CD4-positive, alpha-beta T cell treated with Interferon gamma for 1 hour (primary cell): Measurements from ENCODE around the gene AGPAT2.

Source experiments
- DNase-seq: peaks from one replicate; pipeline ENCODE4 v3.0.0-alpha.2; 2020

Gene AGPAT2

DNA sequence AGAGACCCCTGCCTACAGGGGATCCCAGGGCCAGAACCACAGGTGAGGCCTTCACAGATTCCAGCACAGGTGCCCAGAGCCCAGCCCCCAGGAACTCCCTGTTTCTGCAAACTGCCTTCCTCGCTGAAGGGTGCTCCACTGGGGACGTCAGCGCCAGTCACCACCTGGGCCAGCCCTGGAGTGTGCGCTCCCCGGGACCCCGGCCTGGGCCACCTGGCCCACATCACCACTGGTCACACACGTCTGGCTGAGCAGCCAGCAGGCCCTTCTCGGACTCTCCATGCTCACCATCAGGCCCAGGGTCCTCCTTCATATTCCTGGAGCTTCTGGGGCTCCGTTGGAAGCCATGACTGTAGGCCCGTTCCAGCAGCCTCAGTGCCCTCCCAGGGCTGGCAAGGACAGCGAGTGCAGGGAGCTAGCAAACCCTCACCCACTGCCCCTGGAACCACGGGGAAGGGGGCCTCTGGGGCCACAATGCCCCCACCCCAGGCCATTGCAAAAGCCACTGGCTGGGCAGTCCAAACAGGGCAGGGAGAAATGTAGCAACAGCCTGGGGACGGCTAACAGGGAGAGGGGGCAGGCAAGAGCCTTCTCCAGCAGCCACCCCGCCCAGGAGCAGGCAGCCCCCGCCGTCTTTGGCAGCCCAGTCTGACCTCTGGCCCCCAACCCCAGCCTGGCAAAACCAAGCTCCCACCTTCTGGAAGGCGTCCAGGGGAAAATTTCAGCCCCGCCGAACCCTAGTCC lies 1.3 kb downstream of the AGPAT2 start:
- DNase-seq, result no peak

DNA sequence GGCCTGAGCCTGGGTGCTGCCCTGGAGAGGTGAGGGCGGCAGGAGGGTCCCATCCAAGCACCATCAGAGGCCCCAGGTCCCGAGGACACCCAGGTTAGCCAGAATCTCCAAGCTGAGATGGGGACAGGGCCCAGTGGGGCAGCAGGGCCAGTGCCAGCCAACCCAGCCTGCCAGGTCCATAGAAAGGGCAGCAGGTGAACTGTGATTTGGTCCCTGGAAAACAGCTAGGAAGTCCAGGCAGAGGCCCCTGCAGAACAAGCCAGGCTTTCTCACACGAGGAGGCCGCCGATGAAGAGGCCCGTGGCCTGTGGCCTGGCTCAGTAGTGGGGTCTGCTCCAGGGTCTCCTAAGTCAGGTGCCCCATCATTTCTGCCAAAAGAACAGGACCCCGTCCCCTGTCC lies 2.0 kb downstream of the AGPAT2 start:
- DNase-seq, result no peak

DNA sequence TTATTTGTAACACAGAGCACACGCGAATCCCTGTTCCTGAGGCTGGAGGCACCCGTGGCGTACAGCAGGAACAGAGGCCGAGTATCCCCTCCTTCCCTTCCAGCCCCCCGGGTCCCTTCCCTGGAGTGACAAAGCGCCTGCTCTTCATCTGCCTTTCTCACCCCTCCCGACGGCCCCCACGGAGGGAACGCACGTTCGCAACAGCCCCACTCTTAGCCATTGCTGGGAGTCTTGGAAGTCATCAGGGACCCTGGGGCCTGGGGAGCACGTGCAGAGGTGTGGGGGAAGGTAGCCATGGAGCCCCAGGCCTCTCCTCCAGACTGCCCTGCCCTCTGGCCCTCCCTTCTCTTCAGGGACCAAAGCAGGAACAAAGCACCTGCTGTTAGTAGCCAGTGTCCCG lies 2.5 kb downstream of the AGPAT2 start:
- DNase-seq, result no peak

DNA sequence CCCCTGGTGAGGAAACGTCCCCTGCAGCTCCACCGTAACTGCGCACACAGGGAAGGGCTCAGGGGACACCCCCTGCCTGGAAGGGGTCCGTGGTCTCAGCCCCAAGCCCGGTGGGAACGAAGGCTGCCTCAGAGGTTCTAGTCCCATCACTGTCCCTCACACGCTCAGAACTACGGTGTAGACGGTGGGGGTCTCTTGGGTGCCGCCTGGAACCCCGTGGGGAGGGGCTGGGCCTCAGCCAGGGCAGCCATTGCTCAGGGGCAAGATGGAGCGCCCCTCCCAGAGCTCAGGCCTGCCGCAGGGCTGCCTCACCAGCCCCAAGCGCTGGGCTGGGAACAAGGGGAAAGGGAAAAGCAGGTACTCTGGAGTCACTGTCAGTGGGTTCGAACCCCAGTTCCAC lies 2.9 kb downstream of the AGPAT2 start:
- no peak for DNase-seq

DNA sequence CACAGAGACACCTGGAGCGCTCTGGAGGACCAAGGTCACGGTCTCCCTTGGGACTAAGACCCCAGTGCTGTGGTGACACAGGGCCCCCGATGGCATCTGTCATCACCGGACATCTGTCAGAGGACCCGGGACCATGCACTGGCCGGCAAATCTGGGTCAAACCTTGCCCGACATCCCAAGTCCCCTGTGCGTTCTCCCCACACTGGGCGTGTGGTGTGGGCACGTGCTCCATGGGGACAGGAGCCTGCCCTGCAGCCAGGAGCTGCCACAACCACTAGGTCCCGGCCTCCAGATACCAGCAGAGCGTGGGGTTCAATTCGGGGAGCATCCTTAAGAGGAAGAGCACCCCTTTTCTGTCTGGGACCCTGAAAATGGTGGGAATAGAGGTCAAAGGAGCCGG lies 3.5 kb downstream of the AGPAT2 start:
- no peak for DNase-seq

DNA sequence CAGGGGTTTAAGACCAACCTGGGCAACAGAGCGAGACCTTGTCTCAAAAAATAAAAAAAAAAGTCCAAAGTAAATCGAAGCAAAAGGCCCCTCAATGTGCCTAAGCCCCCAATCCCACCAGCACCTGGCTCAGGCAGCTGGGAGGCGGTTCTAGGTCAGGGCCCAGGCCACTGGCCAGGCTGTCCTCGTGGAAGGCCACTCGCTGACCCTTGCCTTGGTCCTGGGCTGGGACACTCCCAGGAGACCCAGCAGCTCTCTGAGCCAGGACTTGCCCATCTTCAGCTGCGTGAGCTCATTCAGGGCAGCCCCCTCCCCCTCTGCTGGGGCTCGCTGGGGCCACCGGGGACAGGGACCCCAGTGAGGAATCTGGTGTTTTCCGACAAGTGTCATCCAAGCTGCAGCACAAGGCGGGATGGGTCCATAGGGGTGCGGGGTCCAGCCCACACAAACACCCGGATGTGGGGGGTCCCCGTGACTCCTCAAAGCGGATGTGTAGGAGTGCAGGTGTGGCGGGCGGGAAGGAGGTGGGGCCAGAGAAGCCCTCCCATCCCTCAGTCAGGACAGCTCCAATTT lies 4.0 kb downstream of the AGPAT2 start:
- DNase-seq, result no peak

DNA sequence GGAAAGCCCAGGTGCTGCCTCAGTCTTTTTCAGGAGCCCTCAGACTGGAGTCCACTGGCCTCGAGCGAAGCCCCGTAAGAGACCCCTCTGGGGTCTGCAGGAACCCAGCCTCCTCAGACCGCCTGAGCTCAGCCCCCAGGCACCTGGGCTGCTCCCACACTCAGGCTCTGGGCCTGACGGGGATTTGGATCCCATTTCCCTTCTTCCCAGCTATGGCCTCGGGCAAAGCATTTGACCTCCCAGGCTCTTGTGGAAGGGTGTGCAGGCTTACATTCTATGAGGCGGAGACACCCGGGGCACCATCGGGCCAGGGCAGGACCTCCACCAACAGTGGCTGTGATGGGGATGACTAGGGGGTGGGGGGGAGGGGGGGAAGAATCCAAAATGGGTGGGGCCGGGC lies 4.5 kb downstream of the AGPAT2 start:
- DNase-seq, result no peak

DNA sequence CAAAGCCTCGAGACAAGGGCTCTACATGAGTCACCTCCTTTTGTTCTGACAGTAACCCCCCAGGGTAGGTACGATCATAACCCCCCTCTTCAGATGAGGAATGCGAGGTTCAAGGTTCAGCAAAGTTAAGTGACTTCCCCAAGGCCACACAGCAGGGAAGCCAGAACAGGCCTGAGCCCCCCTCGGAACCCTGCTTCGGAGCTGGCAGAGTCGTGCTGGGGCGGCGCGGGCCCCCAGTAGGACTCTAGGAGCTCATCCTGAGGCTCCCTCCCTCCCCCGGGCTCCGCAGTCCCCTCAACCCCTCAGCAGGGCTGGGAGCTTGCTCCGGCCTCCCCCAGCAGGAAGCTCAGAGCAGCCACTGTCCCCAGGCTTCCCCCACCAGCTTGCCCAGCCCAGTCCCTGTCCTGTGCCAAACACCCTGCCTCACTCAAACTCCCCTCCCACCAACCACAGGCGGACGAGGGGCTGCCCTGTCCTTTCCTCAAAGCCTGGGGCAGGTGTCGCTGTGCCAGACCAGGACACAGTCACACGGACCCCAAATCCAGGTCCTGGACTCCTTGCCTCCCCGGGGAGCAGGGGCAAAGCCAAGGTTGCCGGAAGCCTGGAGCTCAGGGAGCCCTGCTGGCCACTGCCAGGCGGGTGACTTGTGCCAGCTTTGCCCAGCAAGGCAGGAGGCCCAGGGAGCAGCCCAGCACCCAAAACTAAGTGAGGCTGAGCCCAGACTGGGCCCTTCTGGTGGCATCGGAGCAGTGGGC lies 5.1 kb downstream of the AGPAT2 start:
- DNase-seq, result no peak

DNA sequence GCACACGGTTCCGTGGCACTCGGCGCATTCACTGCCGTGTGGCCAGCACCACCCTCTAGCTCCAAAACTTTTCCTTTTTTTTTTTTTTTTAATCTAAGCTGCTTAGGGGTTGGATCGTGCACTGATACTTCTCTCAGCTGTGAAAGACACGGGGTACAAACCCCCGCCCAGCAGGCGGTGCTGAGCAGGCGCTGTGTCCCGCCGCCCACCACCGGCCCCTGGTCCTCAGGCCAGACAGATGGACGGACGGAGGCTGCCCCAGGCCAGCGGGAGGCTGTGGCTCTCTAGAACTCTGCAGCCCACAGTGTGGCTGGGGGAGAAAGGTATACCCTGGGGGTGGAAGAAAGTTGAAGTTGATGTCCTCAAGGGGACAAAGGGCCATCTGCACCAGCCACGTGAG lies 6.2 kb downstream of the AGPAT2 start:
- no peak for DNase-seq

DNA sequence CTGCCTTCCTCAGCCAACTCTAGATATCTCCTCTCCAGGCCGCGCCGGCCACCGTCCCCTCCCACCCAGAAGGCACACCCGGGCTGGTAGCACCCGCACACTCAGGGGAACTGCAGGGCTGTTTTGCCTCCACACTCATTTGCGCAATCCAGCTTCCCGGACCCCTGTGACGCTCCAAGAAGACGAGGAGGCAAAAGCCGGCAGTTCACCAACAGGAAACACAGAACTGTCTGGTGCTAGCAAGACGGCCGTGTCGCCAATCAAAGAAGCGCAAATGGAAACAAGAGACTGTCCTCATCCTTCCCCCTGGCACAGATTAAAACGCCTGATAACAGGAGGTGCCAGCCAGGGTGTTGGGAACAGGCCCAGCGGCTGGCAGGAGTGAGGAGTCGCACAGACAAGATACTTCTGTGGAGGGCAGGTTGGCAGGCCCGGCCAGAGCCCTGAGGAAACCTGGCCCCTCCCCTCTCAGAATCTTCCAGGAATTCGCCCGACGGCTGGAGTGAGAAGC lies 7.8 kb downstream of the AGPAT2 start:
- peak; percentile 47 for DNase-seq

DNA sequence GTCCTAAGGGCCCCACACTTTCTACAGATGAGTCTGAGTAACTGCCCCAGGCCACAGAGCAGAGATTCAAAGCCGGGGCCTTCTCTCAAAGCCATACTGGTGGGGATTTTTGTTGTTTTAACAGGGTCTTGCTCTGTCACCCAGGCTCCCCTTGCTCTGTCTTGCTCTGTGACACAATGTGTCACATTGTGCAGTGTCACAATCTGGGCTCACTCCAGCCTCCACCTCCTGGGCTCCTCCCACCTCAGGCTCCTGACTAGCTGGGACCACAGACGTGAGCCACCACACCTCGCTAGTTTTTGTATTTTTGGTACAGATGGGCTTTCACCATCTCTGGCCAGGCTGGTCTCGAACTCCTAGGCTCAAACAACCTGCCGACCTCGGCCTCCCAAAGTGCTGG lies 8.6 kb downstream of the AGPAT2 start:
- DNase-seq, result no peak

DNA sequence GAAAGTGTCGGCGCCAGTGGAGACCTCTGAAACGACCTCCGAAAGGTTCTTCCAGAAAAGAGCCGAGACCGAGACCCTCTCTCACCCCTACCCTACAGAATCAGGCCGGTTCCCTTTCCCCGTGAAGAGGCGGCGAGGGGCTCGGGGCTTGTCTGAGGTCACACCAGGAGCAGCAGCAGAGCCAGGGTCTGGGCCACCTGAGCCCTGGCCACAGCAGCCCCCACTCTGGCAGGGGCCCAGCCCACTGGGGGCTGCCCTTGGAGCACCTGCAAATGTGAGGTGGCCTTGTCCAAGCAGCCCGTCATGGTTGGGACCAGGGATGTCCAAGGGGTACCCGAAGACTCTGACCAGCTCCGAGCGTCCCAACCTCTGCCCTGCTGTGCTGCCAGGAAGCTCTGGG lies 9.2 kb downstream of the AGPAT2 start:
- DNase-seq, result no peak

DNA sequence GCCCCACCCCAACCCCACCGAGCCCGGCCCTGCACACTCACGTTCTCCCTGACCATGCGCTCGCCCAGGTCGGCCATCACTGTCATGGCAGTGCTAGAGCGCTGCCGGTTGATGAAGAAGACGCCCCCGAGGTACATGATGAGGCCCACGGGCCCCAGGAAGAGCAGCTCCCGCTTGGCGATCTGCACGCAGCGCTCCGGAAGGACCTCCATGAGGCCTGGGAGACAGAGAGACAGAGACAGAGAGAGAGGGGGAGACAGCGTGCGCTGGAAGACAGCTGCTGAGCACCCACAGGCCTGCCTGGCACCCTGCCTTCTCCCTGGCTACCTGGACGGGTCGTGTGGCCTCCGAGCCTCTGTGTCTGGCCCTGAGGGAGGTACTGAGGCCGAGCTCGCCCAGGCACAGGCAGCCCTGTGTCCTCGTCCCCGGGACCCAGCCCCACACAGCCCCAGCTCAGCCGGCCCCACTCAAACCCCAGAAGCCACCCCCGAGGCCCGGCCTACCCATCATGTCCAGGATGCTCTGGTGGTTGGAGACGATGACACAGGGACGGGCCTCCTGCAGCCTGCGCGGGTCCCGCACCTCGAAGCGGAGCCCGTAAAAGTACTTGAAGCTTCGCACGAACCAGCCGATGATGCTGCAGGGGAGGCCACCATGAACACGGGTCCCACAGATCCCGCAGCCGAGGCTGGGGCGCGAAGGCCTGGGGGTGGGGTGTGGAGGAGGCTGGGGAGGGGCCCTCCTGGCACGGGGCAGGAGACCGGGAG lies 10.2 kb downstream of the AGPAT2 start:
- DNase-seq, result no peak

DNA sequence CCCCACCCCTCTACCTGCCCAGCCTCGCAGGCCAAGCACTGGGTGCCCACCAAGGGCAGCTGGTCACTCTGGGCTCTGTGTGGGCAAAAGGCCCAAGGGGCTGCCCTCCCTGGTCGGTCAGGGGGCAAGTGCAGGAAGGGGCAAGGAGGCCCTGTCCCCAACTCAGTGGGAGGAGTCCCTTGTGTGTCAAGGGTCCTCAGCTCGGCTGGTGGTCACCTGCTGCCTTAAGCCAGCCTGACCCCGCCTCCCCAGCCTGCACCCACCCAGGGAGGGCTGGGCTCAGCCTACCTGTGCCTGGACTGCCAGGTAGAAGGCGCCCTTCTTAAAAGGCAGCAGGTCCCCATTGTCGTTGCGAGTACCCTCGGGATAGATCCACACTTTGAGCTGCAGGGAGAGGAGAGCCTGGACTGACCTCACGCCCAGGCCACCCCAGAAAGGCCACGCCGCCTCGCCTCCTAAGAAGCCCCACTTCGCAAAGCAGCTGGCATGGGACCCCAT lies 10.9 kb downstream of the AGPAT2 start:
- no peak for DNase-seq

DNA sequence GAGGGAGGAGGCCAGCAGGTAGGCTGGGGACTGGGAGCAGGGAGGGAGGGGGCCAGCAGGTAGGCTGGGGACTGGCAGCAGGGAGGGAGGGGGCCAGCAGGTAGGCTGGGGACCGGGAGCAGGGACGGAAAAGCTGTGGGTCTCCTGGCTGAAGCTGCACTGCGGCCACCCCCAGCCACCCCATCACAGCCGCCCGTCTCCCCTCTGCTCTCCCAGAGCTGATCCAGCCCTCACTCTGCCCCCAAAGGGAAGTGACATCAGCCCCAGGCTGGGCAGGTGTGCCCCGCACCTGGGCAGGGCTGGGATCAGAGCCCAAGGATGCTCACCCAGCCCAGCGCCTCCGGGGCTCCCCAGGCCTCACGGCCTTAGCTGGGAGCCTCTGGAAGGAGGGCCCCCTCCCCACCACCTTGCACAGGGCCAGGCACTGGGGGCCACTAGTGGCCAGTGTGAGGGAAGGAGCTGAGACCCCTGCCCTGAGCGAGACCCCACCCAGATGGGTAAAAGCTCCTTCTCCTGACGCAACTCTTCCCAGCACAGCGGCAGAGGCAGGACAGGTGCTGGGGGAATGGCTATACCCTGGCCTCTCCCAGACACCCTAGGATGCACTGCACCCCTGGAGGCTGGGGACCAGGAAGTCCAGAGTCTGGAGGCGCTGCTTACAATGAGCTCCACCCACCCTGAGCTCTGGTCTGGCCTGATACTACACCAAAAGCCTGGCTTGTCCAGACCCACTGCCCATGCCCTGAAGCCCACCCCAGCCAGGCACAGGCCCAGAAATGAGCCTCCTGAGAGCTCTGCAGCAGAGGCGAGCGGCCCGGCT lies 11.6 kb downstream of the AGPAT2 start:
- no peak for DNase-seq

DNA sequence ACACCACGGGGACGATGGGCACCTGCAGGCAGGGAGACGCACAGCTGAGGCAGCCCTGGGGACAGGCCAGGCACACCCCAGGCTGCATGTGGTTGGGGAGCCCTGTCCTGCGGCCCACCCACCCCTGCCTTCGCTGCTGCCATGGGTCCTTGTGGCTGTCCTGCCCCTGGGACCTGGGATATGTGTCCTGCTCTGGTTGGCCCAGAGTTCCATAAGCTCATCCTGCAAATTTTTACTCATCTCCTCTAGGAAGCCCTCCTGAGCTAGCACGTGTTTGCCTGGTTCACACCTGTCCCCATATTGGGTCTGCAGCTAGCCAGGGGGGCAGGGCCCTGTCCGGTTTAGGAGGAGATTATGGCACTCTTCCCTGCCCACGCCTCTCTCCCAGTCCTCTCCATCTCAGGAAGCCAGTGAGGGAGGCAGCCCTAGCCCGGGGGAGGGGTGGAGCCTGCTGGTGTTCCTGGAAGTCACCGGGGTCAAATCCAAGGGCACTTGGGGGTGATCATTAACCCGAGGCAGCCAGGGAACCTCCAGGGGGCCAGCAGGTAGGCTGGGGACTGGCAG lies 12.4 kb downstream of the AGPAT2 start:
- DNase-seq, result no peak

DNA sequence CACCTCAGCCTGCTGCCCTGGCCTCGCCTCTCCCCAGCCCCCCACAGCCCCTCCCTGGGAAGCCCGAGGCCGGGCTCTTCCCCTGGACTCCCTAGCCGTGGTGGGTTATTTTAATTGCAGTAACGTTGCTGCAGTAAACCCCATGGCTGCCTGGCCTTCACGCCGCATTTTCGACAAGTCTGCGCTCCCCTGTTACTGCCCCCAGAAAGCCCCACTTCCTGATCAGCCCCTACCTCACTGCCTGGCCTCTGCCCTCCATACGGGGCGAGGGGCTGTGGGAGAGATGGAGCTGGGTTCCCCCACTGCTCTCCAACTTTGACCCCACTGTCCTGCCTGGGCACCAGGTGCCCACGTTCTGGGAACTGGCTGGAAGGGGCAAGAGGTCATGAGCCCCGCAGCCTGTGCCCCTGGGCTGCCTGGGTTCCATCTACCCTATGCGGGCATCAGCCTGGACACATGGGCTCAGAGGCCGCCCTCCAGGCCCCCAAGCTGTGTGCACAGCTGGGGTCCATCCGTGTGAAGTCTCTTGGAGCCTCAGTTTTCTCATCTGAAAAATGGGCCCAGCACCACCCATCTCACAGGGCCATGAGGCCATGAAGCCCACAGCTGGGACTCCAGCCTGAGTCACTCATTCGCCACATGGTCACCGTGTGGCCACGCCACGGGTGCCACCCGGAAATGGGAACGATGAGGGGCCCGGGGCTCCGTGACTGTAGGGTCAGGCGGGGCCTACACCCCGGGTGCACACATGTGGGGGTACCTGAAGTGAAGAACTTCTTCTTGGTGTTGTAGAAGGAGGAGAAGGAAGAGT lies 13.1 kb downstream of the AGPAT2 start:
- DNase-seq, result no peak

DNA sequence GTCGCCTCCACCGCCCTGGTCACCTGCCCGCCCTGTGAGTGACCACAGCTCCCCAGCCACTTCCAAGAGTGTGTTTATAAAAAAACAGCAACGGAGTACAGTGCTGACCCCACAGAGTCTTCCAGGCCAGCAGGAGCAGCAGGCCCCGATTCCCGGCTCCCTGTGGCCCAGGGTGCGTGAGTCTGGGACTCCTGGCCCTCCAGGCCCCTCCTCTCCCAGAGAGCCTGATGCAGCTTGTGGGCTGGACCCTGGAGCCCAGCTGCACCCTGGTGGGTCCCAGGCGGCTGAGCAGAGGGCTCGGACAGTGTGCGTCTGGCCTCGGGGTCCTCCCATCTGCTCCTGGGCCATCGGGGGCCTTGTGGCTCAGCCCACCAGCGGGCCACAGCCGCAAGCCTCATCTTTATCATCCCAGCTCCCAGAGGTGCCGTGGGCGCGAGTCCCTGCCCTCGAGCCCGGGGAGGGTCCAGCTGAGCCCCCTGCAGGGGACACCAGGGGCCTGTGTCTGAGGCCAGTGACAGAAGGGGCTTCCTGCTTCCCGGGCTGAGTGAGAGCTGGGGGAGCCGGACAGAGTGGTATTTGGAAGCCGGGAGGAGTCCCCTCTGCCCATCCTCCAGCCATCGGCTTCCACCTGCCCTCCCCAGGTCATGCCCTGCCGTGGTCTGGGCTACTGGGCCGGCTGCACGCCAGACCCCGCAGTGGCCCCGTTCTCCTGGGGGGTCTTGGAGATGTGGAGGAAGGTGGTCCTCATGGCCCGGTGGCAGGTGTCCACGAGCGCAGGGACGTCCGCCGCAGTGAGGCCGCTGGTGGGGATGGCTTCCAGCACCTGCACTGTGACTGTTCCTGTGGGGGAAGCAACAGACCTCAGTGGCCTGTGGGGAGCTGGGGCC lies 13.9 kb downstream of the AGPAT2 start:
- DNase-seq, result no peak

DNA sequence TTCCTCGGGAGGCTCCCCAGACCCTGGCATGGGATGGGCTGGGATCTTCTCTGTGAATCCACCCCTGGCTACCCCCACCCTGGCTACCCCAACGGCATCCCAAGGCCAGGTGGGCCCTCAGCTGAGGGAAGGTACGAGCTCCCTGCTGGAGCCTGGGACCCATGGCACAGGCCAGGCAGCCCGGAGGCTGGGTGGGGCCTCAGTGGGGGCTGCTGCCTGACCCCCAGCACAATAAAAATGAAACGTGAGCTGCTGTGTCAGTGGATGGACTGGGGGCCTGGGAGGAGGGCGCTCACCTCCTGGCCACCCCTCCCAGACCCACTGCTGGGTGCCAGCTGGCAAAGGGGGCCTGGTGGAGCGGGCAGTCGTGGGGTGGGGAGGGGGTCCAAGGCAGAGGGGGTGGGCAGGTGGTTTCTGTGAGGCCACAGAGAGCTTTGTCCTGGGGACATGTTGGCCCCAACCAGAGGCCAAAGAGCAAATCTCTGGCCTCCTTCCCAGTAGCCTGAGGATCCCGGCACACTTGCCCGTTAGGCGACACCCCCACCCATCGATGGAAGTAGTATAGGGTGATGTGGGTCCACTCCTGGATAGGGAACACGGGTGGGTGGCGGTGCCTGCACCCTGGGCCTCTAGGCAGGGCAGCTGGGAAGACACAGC lies 14.7 kb downstream of the AGPAT2 start:
- DNase-seq, result no peak
